OCI-LY1 (cell line): ENCODE data around the gene MACROD2.

Experiments used
- H2AFZ ChIP-seq: fragments of 200-600 bp; sonication (generic), shearing (Covaris generic); 2 replicates; pipeline ENCODE4 v1.6.0; 2014; ENCODE audit warnings: antibody characterized with exemption, mild to moderate bottlenecking, low read length
- H3F3A ChIP-seq: fragments of 200-600 bp; sonication (generic), shearing (Covaris generic); 2 replicates; pipeline ENCODE4 v1.6.0; 2014; ENCODE audit warnings: mild to moderate bottlenecking, antibody characterized with exemption, low read length, moderate library complexity; ENCODE audit not compliant: insufficient read depth
- H3K27ac ChIP-seq: fragments of 200-600 bp; sonication (generic); 2 replicates; pipeline ENCODE4 v1.5.1; 2014; ENCODE audit warnings: low read length, mixed run types, mild to moderate bottlenecking, low read depth; ENCODE audit not compliant: poor library complexity, severe bottlenecking
- H3K27me3 ChIP-seq: fragments of 200-600 bp; sonication (generic); 2 replicates; pipeline ENCODE4 v1.6.0; 2014; ENCODE audit warnings: antibody characterized with exemption, mild to moderate bottlenecking, low read length, moderate library complexity; ENCODE audit not compliant: insufficient read depth
- H3K36me3 ChIP-seq: fragments of 200-600 bp; sonication (generic); 2 replicates; pipeline ENCODE4 v1.6.1; 2014; ENCODE audit warnings: mild to moderate bottlenecking, antibody characterized with exemption, low read length, moderate library complexity, mixed read lengths; ENCODE audit not compliant: insufficient read depth
- H3K4me1 ChIP-seq: fragments of 200-600 bp; sonication (generic); 2 replicates; pipeline ENCODE4 v1.5.1; 2014; ENCODE audit warnings: mild to moderate bottlenecking, low read length, moderate library complexity; ENCODE audit not compliant: insufficient read depth, severe bottlenecking
- H3K4me2 ChIP-seq: fragments of 200-600 bp; sonication (generic), shearing (Covaris generic); 2 replicates; pipeline ENCODE4 v1.6.1; 2014; ENCODE audit warnings: low read length
- H3K4me3 ChIP-seq: fragments of 200-600 bp; sonication (generic); 2 replicates; pipeline ENCODE4 v1.5.1; 2014; ENCODE audit warnings: low read length, low read depth, mild to moderate bottlenecking, mixed read lengths; ENCODE audit not compliant: poor library complexity, severe bottlenecking
- H3K79me2 ChIP-seq: fragments of 200-600 bp; shearing (Covaris generic); 2 replicates; pipeline ENCODE4 v1.6.1; 2016; ENCODE audit warnings: mixed run types, low read length, mixed read lengths; ENCODE audit not compliant: insufficient read depth
- H3K9ac ChIP-seq: fragments of 200-600 bp; sonication (generic), shearing (Covaris generic); 2 replicates; pipeline ENCODE4 v1.6.1; 2014; ENCODE audit warnings: mild to moderate bottlenecking, low read length, mixed read lengths
- H3K9me2 ChIP-seq: fragments of 200-600 bp; sonication (generic), shearing (Covaris generic); 2 replicates; pipeline ENCODE4 v1.6.1; 2014; ENCODE audit warnings: low read depth, mild to moderate bottlenecking, low read length, mixed read lengths
- H3K9me3 ChIP-seq: fragments of 200-600 bp; shearing (Covaris generic); 2 replicates; pipeline ENCODE4 v1.6.1; 2014; ENCODE audit warnings: low read length, mixed read lengths
- H4K20me1 ChIP-seq: fragments of 200-600 bp; sonication (generic), shearing (Covaris generic); 2 replicates; pipeline ENCODE4 v1.6.0; 2016; ENCODE audit warnings: mild to moderate bottlenecking, low read length; ENCODE audit not compliant: insufficient read depth
- CTCF ChIP-seq: fragments of 200-600 bp; sonication (generic), shearing (Covaris generic); IDR thresholded peaks from 2 replicates; pipeline ENCODE4 v1.5.1; 2017; ENCODE audit warnings: mild to moderate bottlenecking, antibody characterized with exemption, low read length, moderate library complexity, mixed read lengths
- EZH2 ChIP-seq: fragments of 200-600 bp; sonication (generic), shearing (Covaris generic); IDR thresholded peaks from 2 replicates; pipeline ENCODE4 v1.8.0; 2017; ENCODE audit warnings: borderline replicate concordance, mixed run types, mild to moderate bottlenecking, antibody characterized with exemption, low read length, moderate library complexity, mixed read lengths

Gene MACROD2

GRCh38 chr20:14716351-14716801, 721.1 kb downstream of the MACROD2 start:
- Histone ChIP-seq H3F3A (no peaks in the 10 kb centered on the region), H3K27ac (no peak overlapping the region), H3K4me3 (no peak overlapping the region), H3K9ac (no peak overlapping the region), H3K36me3 (no peaks in the 10 kb centered on the region), H3K9me3 (no peaks in the 10 kb centered on the region), H3K4me1 (no peaks in the 10 kb centered on the region), H3K79me2 (no peaks in the 10 kb centered on the region), H2AFZ (no peak overlapping the region), H3K9me2 (no peaks in the 10 kb centered on the region), H3K4me2 (no peak overlapping the region), H4K20me1 (no peaks in the 10 kb centered on the region), H3K27me3 (no peaks in the 10 kb centered on the region)
- no peak for TF ChIP-seq EZH2
- TF ChIP-seq CTCF = no peak

DNA sequence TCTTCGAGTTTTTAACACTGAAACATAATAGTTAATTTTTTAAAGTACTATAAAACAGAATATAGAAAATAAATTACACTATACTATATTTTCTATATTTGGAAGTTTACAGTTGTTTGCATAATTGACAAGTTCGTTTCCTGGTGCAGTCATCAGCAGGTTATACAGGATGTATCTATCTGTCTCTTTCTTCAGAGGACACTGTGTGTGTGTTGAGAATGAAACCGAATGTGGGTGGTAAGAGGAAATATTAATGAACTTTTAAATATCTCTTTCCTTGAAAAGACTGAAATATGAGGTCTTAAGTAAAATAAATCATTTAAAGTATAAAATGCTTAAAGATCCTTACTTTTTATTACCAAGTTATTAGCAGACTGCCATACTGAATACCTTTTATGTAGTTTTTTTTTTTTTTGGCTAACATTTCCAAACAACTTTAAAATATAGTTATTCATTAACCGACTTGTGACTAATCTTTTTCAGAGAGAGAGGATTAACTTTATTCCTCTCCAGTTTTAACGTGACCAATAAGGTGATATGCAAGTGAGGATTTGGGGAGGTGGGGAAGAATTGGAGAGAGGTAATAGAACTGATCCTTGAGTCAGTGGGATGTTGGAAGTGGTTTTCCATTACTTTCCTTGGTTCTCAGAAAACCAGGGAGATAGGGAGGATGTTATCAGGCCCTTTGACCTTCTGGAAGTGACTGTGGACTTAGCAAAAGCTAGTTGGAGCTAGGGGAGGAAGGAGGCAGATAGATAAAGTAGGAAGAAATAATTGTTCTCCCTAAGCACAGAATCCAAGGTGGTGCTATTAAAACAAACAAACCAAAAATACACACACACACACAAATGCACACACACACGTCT, 722.1 kb downstream of the MACROD2 start:
- no peaks in the 10 kb centered on the region for H3K4me1 ChIP-seq
- H4K20me1 ChIP-seq = no peaks in the 10 kb centered on the region
- no peak overlapping the region for H3K9ac ChIP-seq
- H3K4me2 ChIP-seq = no peak overlapping the region
- H3K36me3 ChIP-seq = no peaks in the 10 kb centered on the region
- no peaks in the 10 kb centered on the region for H3F3A ChIP-seq
- H3K9me3 ChIP-seq = no peaks in the 10 kb centered on the region
- no peak overlapping the region for H3K27ac ChIP-seq
- no peak overlapping the region for H3K4me3 ChIP-seq
- no peaks in the 10 kb centered on the region for H3K79me2 ChIP-seq
- no peaks in the 10 kb centered on the region for H3K9me2 ChIP-seq
- TF ChIP-seq EZH2 (no peak), CTCF (no peak)
- H3K27me3 ChIP-seq = no peaks in the 10 kb centered on the region
- no peak overlapping the region for H2AFZ ChIP-seq

GRCh38 chr20:14720251-14720650, 724.9 kb downstream of the MACROD2 start:
- H3K36me3 ChIP-seq = no peaks in the 10 kb centered on the region
- H3F3A ChIP-seq = no peaks in the 10 kb centered on the region
- no peaks in the 10 kb centered on the region for H3K79me2 ChIP-seq
- no peak overlapping the region for H2AFZ ChIP-seq
- H3K27ac ChIP-seq = no peak overlapping the region
- H4K20me1 ChIP-seq = no peaks in the 10 kb centered on the region
- no peaks in the 10 kb centered on the region for H3K9me3 ChIP-seq
- no peak overlapping the region for H3K9ac ChIP-seq
- H3K4me1 ChIP-seq = no peaks in the 10 kb centered on the region
- no peaks in the 10 kb centered on the region for H3K27me3 ChIP-seq
- no peaks in the 10 kb centered on the region for H3K9me2 ChIP-seq
- H3K4me3 ChIP-seq = no peak overlapping the region
- TF ChIP-seq EZH2 (no peak), CTCF (no peak)
- H3K4me2 ChIP-seq = no peak overlapping the region
